ENCODE measurements around the gene MTMR3.

DNA sequence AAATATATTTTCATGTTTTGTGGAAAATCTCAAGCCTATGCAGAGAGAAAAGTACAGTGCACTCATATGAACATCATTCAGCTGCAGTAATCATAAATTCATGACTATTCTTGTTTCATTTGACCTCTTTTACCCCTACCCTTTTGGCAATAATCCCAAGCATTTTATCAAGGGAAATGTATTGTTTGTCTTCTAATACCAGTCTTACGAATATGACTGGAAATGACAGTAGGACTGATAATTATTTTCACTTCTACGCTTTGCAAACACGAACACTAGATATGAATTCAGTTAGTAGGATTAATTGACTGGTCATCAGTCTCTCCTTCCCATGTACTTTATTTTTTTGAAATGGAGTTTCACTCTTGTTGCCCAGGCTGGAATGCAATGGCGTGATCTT is 90.3 kb downstream of the MTMR3 start:
- TF ChIP-seq, protein P1, sequence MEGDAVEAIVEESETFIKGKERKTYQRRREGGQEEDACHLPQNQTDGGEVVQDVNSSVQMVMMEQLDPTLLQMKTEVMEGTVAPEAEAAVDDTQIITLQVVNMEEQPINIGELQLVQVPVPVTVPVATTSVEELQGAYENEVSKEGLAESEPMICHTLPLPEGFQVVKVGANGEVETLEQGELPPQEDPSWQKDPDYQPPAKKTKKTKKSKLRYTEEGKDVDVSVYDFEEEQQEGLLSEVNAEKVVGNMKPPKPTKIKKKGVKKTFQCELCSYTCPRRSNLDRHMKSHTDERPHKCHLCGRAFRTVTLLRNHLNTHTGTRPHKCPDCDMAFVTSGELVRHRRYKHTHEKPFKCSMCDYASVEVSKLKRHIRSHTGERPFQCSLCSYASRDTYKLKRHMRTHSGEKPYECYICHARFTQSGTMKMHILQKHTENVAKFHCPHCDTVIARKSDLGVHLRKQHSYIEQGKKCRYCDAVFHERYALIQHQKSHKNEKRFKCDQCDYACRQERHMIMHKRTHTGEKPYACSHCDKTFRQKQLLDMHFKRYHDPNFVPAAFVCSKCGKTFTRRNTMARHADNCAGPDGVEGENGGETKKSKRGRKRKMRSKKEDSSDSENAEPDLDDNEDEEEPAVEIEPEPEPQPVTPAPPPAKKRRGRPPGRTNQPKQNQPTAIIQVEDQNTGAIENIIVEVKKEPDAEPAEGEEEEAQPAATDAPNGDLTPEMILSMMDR (IDR thresholded peaks at IDR 0.05), result no peak
- TF ChIP-seq EHMT2 (IDR thresholded peaks at IDR 0.05; ENCODE audit: low read depth) (no peak), JUNB (IDR thresholded peaks at IDR 0.05) (no peak), RAD21 (conservative IDR thresholded peaks at IDR 0.05 in 1 of 2, IDR thresholded peaks at IDR 0.05 in 1 of 2) (no peak), POLR2A (IDR thresholded peaks at IDR 0.05; ENCODE audit: low read length) (no peak), JUN (IDR thresholded peaks at IDR 0.05) (no peak), CEBPB (IDR thresholded peaks at IDR 0.05) (no peak)
- TF ChIP-seq, protein P2, sequence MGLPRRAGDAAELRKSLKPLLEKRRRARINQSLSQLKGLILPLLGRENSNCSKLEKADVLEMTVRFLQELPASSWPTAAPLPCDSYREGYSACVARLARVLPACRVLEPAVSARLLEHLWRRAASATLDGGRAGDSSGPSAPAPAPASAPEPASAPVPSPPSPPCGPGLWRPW (IDR thresholded peaks at IDR 0.05), result no peak

Measured in A549 (cell line).